GM19043 (cell line): Measurements from ENCODE around the gene USH2A.

Experiments used
- ATAC-seq: cut with Tn5 transposase; IDR thresholded peaks from one replicate; pipeline ENCODE4 v1.9.1; 2021; ENCODE audit warnings: low read depth; ENCODE audit not compliant: unreplicated experiment

USH2A gene

GRCh38 chr1:215890438-215890837 is 532.8 kb downstream of the USH2A start:
- ATAC-seq, result no peak

GRCh38 chr1:215889871-215890270 is 533.4 kb downstream of the USH2A start:
- no peak for ATAC-seq

- ATAC-seq, result no peak
Measured at GRCh38 chr1:215888159-215888558, 535.1 kb downstream of the USH2A start.

GRCh38 chr1:215887627-215888026 is 535.6 kb downstream of the USH2A start:
- no peak for ATAC-seq

GRCh38 chr1:215883004-215883403 is 540.2 kb downstream of the USH2A start:
- no peak for ATAC-seq

GRCh38 chr1:215878843-215879242 is 544.4 kb downstream of the USH2A start:
- no peak for ATAC-seq

GRCh38 chr1:215878128-215878527 is 545.1 kb downstream of the USH2A start:
- no peak for ATAC-seq

GRCh38 chr1:215877452-215877951 is 545.7 kb downstream of the USH2A start:
- ATAC-seq, result no peak

GRCh38 chr1:215875712-215876111 is 547.5 kb downstream of the USH2A start:
- ATAC-seq, result no peak

GRCh38 chr1:215875236-215875635 is 548.0 kb downstream of the USH2A start:
- ATAC-seq, result no peak

- no peak for ATAC-seq
Measured at GRCh38 chr1:215872658-215873057, 550.6 kb downstream of the USH2A start.

GRCh38 chr1:215868500-215868899 is 554.7 kb downstream of the USH2A start:
- no peak for ATAC-seq

- no peak for ATAC-seq
Measured at GRCh38 chr1:215865060-215865459, 558.2 kb downstream of the USH2A start.

GRCh38 chr1:215863796-215864195 is 559.5 kb downstream of the USH2A start:
- ATAC-seq, result no peak

GRCh38 chr1:215860833-215861232 is 562.4 kb downstream of the USH2A start:
- no peak for ATAC-seq

GRCh38 chr1:215857317-215857716 is 565.9 kb downstream of the USH2A start:
- ATAC-seq, result no peak

- ATAC-seq, result no peak
Measured at GRCh38 chr1:215845234-215845891, 577.9 kb downstream of the USH2A start.

GRCh38 chr1:215844777-215845176 is 578.5 kb downstream of the USH2A start:
- no peak for ATAC-seq

GRCh38 chr1:215844266-215844665 is 579.0 kb downstream of the USH2A start:
- no peak for ATAC-seq

GRCh38 chr1:215842905-215843304 is 580.3 kb downstream of the USH2A start:
- no peak for ATAC-seq

- no peak for ATAC-seq
Measured at GRCh38 chr1:215835951-215836350, 587.3 kb downstream of the USH2A start.

GRCh38 chr1:215833941-215834729 is 589.1 kb downstream of the USH2A start:
- no peak for ATAC-seq
